ENCODE data around the gene ZNF142.
A peak's percentile ranks its signal among the peaks of the same experiment; 100 is the strongest.

ZNF142 gene

GRCh38 chr2:218655751-218656150, 3.7 kb downstream of the ZNF142 start:
- DNase-seq (ENCODE audit: low spot score), result no peak

- DNase-seq (ENCODE audit: low spot score), result no peak
Measured at GRCh38 chr2:218648787-218649100, 10.7 kb downstream of the ZNF142 start.

DNA sequence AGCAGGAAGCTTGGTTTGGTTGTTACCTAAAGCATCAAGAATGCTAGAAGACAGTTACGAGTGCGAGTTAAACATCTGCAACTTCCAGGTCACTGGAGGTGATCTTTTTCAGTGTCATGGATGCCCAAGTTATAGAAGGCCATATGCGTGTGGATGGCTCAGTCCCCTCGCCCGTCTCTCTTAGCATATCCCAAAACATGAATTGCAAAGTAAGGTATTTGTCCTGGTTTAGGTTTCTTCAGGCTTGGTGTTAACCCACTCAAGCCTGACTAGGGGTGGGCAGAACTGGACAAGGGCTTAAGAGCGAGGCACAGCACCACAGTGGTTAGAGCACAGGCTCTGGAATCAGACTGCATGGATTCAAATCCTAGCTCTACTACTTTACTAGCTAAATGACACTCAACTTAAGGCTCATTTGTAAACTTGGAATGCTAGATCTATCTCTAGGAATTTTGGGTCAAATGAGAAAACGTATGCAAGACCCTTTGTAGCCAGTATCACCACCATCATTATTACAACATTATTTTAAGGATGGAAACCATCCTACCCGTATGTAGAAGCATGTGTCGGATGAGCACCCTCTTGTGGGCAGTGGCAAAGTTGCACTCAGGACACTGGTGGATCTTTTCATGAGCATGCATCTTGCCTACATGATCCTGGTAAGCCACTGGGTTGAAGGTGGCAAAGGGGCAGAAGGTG, 11.2 kb downstream of the ZNF142 start:
- DNase-seq (ENCODE audit: low spot score), result no peak

DNA sequence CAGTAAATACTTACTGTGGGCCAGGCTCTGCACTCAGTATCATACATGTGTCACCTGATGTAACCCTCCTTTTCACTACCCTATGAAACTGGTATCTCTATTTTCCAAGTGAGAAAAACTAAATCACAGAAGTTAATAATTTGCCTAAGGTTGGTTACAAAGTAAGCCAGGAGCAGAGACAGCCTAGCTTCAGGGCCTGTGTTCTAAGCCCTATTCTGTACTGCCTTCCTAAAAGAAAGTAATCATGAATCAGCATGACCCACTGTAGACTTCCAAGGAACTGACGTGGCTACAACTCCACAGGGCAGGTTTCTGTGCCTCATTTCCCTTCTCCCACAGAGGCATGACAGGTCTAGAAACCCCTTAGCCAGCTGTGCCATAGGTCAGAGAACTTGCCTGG, 14.3 kb downstream of the ZNF142 start:
- no peak for DNase-seq (ENCODE audit: low spot score)

DNA sequence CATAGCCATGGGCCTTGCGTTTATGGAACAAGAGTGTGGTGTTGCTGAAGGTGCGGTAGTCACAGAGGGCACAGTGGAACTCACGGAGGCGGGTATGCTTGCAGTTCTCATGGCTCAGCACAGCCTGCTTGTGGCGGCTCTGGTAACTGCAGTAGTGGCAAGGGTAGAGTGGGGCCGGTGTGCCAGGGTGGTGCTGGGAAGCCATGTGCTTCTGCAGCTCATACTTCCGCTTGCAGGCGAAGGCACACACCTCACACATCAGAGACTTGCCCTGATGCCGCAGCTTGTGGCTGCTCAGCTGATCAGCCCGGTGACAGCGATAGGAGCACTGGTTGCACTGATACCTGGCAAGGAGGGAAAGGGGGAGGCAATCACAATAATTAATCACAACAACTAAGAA, 14.7 kb downstream of the ZNF142 start:
- DNase-seq (ENCODE audit: low spot score), result no peak

DNA sequence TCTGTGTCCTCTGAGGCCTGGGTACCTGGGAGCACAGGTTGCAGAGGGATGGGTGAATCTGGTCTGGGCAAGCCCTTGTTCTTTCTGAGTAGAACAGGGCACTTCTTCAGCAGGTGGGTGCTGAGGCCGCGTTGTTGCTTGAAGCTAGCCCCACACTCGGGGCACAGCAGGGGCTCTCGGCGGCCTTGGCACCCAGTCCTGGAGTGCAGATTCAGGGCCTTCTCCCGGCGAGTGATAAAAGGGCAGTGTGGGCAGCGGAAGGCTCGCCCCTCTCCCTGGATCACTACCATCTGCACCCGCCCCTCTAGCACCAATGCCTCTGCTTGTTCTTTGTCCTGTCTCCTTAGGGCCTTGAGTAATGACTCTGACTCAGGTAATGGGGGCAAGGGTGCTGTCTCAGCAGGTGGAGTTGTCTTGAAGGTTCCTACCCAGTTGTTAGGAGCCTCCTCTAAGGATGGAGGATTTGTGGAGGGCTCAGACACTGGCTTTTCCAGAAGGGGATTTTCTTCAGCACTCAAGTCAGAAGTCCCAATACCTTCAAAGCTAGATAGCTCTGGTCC, 15.6 kb downstream of the ZNF142 start:
- DNase-seq (ENCODE audit: low spot score), result no peak

DNA sequence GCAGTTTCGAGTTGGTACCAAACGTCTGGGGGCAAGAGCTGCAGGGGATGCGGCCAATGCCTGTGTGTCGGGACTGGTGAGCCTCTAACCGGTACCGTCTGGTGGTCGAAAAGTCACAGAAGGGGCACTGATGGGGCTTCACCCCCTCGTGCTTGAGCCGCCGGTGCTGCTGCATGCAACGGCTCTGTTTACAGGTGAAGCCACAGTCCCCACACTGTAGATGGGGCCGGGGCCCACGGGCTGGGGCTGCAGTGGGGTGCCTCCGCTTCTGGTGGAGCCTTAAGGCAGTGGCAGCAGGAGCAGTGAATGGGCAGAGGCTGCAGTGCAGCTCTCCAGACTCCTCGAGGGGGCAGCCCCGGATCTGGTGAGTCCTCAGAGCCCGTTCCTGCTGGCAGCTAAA, 16.6 kb downstream of the ZNF142 start:
- DNase-seq (ENCODE audit: low spot score), result no peak

- no peak for DNase-seq (ENCODE audit: low spot score)
Measured at GRCh38 chr2:218642121-218642656, 17.2 kb downstream of the ZNF142 start.

DNA sequence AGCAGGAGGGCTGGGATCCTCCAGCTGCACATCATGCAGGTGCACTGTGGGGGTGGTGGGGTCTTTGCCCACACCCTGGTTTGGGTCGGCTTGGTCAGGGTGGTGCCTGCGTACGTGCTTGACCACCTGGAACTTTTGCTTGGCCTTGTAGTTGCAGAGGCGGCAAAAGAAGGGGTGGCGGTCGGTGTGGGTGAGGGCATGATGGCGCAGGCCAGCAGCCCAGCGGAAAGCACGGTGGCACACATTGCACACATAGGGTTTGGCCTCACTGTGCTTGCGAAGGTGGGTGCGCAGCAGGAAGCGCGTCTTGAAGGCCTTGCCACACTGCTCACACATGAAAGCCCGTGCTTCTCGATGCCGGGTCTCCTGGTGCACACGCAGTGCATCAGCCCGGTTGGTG, 21.1 kb downstream of the ZNF142 start:
- no peak for DNase-seq (ENCODE audit: low spot score)

DNA sequence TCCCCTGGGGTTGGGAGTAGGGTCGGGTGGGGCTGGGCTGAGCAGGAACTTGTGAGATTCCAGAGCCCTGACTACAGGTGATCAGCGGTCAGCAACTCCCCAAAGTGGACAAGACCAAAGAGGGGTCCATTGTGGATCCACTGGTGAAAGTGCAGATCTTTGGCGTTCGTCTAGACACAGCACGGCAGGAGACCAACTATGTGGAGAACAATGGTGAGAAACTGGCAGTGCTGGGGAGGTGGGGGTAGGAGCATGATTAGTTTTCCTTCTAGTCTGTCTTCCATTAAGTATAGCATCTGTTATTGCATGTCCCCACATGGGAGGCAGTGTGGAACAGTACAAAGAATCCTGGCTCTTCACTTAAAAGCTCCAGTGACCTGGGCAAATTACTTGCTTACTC, 23.7 kb downstream of the ZNF142 start:
- DNase-seq (ENCODE audit: low spot score), result no peak

GRCh38 chr2:218631837-218632236, 27.6 kb downstream of the ZNF142 start:
- no peak for DNase-seq (ENCODE audit: low spot score)

- no peak for DNase-seq (ENCODE audit: low spot score)
Measured at GRCh38 chr2:218627939-218628338, 31.5 kb downstream of the ZNF142 start.

GRCh38 chr2:218626369-218626768, 33.1 kb downstream of the ZNF142 start:
- no peak for DNase-seq (ENCODE audit: low spot score)

GRCh38 chr2:218623366-218623705, 36.1 kb downstream of the ZNF142 start:
- DNase-seq (ENCODE audit: low spot score), result no peak

GRCh38 chr2:218622606-218623365, 36.6 kb downstream of the ZNF142 start:
- no peak for DNase-seq (ENCODE audit: low spot score)

- no peak for DNase-seq (ENCODE audit: low spot score)
Measured at GRCh38 chr2:218621007-218621406, 38.4 kb downstream of the ZNF142 start.

DNA sequence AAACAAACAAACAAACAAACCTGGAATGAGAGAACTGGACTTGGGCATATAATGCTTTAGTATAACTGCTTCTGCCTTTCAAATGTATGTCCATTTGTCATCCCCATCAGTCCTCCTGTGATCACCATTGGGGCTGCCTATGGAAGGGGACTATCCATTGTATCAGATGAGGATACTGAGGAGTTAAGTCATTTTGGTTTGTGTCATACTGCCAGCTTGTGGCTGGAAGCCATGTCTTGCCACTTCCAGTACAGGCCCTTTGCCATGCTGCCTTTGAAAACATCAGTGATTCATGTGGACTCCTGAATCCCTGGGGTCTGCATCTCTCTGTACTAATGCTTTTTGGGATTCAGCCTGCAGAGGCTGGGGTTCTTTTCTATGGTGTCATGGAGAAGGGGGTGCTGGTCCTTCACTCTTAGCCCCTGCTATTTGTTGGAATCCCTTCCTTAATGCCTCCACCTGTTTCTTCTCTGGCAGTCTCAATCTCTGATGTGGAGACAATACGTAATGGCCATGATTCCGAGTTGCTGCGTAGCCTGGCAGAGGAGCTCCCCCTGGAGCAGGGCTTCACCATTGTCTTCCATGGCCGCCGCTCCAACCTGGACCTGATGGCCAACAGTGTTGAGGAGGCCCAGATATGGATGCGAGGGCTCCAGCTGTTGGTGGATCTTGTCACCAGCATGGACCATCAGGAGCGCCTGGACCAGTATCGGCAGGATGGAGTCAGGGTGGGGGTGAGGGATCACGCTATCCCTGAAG, 41.1 kb downstream of the ZNF142 start:
- no peak for DNase-seq (ENCODE audit: low spot score)

- no peak for DNase-seq (ENCODE audit: low spot score)
Measured at GRCh38 chr2:218615868-218616315, 43.5 kb downstream of the ZNF142 start.

GRCh38 chr2:218607436-218608115, 51.8 kb downstream of the ZNF142 start, which contains the start of gene PLCD4:
Gene PLCD4, plus strand, starts transcription at chr2:218607899. Its CDS starts 7,841 bp downstream, at chr2:218615740.
- DNase-seq (ENCODE audit: low spot score), result peak; percentile 71

GRCh38 chr2:218605432-218605831, 54.0 kb downstream of the ZNF142 start:
- DNase-seq (ENCODE audit: low spot score), result peak; percentile 75

Data from left forelimb (tissue), 1 donor.